ENCODE results near the gene PODXL. TPM values are rescaled to one million over a fixed set of nuclear protein-coding genes. Genes with fewer than 3 reads are reported as not detected.

Gene PODXL
- total and polyA plus RNA-seq, 8 donors, result 2.9 to 241 (median 13.8) TPM

- Histone ChIP-seq H3K27me3 (no peaks in the 10 kb centered on the region), H3K4me3 (no peak overlapping the region), H3K36me3 (no peaks in the 10 kb centered on the region), H3K4me1 (peaks cover 0 to 6% (median 0%) of the 10 kb centered on the region in 4 donors), H3K27ac (peak overlapping the region in 3 of 5 donors; percentile 9 to 65 (median 29)), H3K9me3 (no peaks in the 10 kb centered on the region)
- WGBS, 5 donors, result 41 to 54% (median 48%) methylated on average over 6 to 9 of the region's 9 CpGs
- TF ChIP-seq CTCF (IDR thresholded peaks at IDR 0.05) (no peak), POLR2A (IDR thresholded peaks at IDR 0.05) (no peak), EP300 (IDR thresholded peaks at IDR 0.05) (no peak)
- intact Hi-C loops (cut with DNase I; ENCODE audit: low total_unique reads), result no loop called here
- no peak for DNase-seq
Measured at GRCh38 chr7:131533151-131533559, 23.3 kb downstream of the PODXL start.

GRCh38 chr7:131532570-131533091, 23.8 kb downstream of the PODXL start:
- peak overlapping the region in 3 of 5 donors; percentile 9 to 65 (median 29) for H3K27ac ChIP-seq
- intact Hi-C loops (cut with DNase I; ENCODE audit: low total_unique reads), result no loop called here
- DNase-seq, result no peak
- WGBS, 5 donors, result 82 to 89% (median 85%) methylated on average over 10 of the region's 10 CpGs
- TF ChIP-seq EP300 (IDR thresholded peaks at IDR 0.05), result no peak
- TF ChIP-seq CTCF (IDR thresholded peaks at IDR 0.05), result no peak
- TF ChIP-seq POLR2A (IDR thresholded peaks at IDR 0.05), result no peak
- no peak for TF ChIP-seq POLR2AphosphoS5 (IDR thresholded peaks at IDR 0.05)
- peaks cover 0 to 6% (median 0%) of the 10 kb centered on the region in 4 donors for H3K4me1 ChIP-seq
- H3K27me3 ChIP-seq, result no peaks in the 10 kb centered on the region
- no peak overlapping the region for H3K4me3 ChIP-seq
- H3K9me3 ChIP-seq, result no peaks in the 10 kb centered on the region
- no peaks in the 10 kb centered on the region for H3K36me3 ChIP-seq

- Histone ChIP-seq H3K27me3 (no peaks in the 10 kb centered on the region), H3K9me3 (no peaks in the 10 kb centered on the region), H3K4me1 (peaks cover 0 to 6% (median 0%) of the 10 kb centered on the region in 4 donors), H3K36me3 (no peaks in the 10 kb centered on the region), H3K4me3 (no peak overlapping the region), H3K27ac (peak overlapping the region in 1 of 5 donors; percentile 27)
- intact Hi-C loops (cut with DNase I; ENCODE audit: low total_unique reads), result no loop called here
- WGBS, 5 donors, result 84 to 100% (median 92%) methylated on average over 3 to 6 of the region's 6 CpGs
- DNase-seq, result no peak
- no peak for TF ChIP-seq CTCF (IDR thresholded peaks at IDR 0.05)
- TF ChIP-seq EP300 (IDR thresholded peaks at IDR 0.05), result no peak
- TF ChIP-seq POLR2AphosphoS5 (IDR thresholded peaks at IDR 0.05), result no peak
- TF ChIP-seq POLR2A (IDR thresholded peaks at IDR 0.05), result no peak
Measured at GRCh38 chr7:131530137-131530536, 26.3 kb downstream of the PODXL start.

- Histone ChIP-seq H3K27ac (peak overlapping the region in 2 of 5 donors; percentile 27 to 42), H3K9me3 (no peaks in the 10 kb centered on the region), H3K27me3 (no peaks in the 10 kb centered on the region), H3K36me3 (no peaks in the 10 kb centered on the region), H3K4me1 (peaks cover 0 to 6% (median 0%) of the 10 kb centered on the region in 4 donors), H3K4me3 (no peak overlapping the region)
- DNase-seq, result no peak
- WGBS, 5 donors, result 76 to 94% (median 89%) methylated on average over 6 to 11 of the region's 11 CpGs
- intact Hi-C loops (cut with DNase I; ENCODE audit: low total_unique reads), result no loop called here
- TF ChIP-seq POLR2AphosphoS5 (IDR thresholded peaks at IDR 0.05), result no peak
- no peak for TF ChIP-seq CTCF (IDR thresholded peaks at IDR 0.05)
- TF ChIP-seq EP300 (IDR thresholded peaks at IDR 0.05), result no peak
- no peak for TF ChIP-seq POLR2A (IDR thresholded peaks at IDR 0.05)
Measured at GRCh38 chr7:131529617-131530016, 26.8 kb downstream of the PODXL start.
